Glutamatergic neuron (in vitro differentiated cells): Measurements from ENCODE around the gene EXOC7. TPM values are rescaled to one million over a fixed set of nuclear protein-coding genes. Genes with fewer than 3 reads are reported as not detected.

Experiments
- DNase-seq: peaks from one replicate; pipeline ENCODE4 v3.0.0; 2022
- H3K27ac Mint-ChIP-seq: one replicate; pipeline ENCODE4 v1.8.0; 2020; ENCODE audit warnings: mild to moderate bottlenecking, mixed read lengths, inconsistent platforms; ENCODE audit not compliant: unreplicated experiment
- H3K27me3 Mint-ChIP-seq: one replicate; pipeline ENCODE4 v1.8.0; 2020; ENCODE audit warnings: mild to moderate bottlenecking, moderate library complexity, mixed read lengths, inconsistent platforms; ENCODE audit not compliant: unreplicated experiment
- H3K36me3 Mint-ChIP-seq: one replicate; pipeline ENCODE4 v1.8.0; 2020; ENCODE audit warnings: mild to moderate bottlenecking, mixed read lengths, inconsistent platforms; ENCODE audit not compliant: unreplicated experiment
- H3K4me1 Mint-ChIP-seq: one replicate; pipeline ENCODE4 v1.8.0; 2020; ENCODE audit warnings: mild to moderate bottlenecking, low read depth, mixed read lengths, inconsistent platforms; ENCODE audit not compliant: unreplicated experiment
- H3K4me3 Mint-ChIP-seq: one replicate; pipeline ENCODE4 v1.8.0; 2020; ENCODE audit warnings: mild to moderate bottlenecking, mixed read lengths, inconsistent platforms; ENCODE audit not compliant: unreplicated experiment
- H3K9me3 Mint-ChIP-seq: one replicate; pipeline ENCODE4 v1.8.0; 2020; ENCODE audit warnings: mild to moderate bottlenecking, moderate library complexity, mixed read lengths, inconsistent platforms; ENCODE audit not compliant: unreplicated experiment
- CTCF ChIP-seq: fragments of 200-600 bp; sonication (generic); IDR thresholded peaks from one replicate; pipeline ENCODE4 v1.5.0; 2021; ENCODE audit not compliant: partially characterized antibody, unreplicated experiment
- long read RNA-seq: library from polyadenylated mRNA; unstranded; transcript quantifications from one replicate; pipeline ENCODE4 v2.0.0, GENCODE V29; 2020; ENCODE audit not compliant: unreplicated experiment
- total RNA-seq: library from RNA; stranded (reverse); fragmentation: NEBNext Ultra II Directional; extraction: Animal tissue kit (Norgen Biotek cat#: 25700); gene quantifications from one replicate; pipeline ENCODE4 v1.2.1, GENCODE V29; 2021; ENCODE audit not compliant: unreplicated experiment

Gene EXOC7
- 249 TPM for total RNA-seq
- long read RNA-seq, full-length matches to known transcripts = 29 of 39 reads
- long read RNA-seq, partial matches to known transcripts = 0 of 39 reads
- long read RNA-seq, other reads (novel, unspliced or antisense) = 10 of 39 reads

DNA sequence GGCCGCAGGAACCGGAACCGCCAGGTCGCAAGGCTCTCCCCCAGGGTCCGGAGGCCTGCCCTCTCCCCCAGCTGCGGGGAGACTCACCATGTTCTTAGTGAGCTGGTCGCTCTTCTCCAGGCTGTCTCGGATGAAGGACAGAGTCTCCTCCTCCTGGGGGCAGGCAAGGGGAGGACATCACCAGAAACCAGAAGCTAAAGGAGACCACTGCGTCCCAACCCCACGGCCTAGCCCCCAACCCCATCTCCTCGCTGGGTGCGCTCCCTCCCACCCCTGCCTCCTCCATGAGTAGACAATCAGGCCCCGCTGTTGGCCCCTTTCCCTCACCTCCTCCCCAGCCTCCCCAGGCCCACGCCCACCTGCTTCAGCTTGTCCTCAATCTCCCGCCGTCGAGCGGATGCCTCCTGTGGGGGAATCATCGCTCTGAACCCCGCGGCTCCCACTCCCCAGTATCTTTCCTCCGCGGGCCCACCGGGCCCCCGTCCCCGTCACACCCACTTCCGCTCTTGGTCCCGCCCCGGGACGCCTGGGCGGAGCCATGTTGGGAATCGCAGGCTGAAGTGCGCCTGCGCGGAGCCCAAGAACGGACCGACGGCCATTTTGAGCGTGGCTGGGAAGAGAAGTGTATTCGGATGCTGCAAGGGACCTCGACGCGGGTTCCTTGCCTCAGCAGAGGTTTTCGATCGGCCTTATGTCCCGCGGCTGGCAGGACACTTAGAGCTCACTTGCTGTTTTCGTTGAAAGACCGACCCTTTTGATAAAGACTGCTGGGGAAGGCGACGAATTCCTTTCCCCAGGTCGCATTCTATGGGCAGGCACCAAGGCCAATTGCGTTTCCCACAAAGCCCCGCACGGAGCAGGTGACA lies at the start of gene EXOC7:
Gene EXOC7, minus strand, starts transcription at position 514 of the 866 bp plus-strand sequence. Its CDS starts 95 bp downstream, at position 419.
- Mint-ChIP-seq H3K9me3 (peaks cover 2% of the 10 kb centered on the region), H3K4me1 (peaks cover 3% of the 10 kb centered on the region), H3K4me3 (peak within 1 kb of the TSS; percentile 98), H3K27me3 (no peaks in the 10 kb centered on the region), H3K27ac (peak within 1 kb of the TSS; percentile 99), H3K36me3 (peaks cover 5% of the 10 kb centered on the region)
- peak; percentile 94 for DNase-seq
- TF ChIP-seq CTCF = no peak

GRCh38 chr17:76153202-76153601 lies 49.6 kb upstream of the EXOC7 start:
- H3K27ac Mint-ChIP-seq = no peak overlapping the region
- H3K27me3 Mint-ChIP-seq = no peaks in the 10 kb centered on the region
- H3K4me1 Mint-ChIP-seq = peaks cover 40% of the 10 kb centered on the region
- peaks cover 4% of the 10 kb centered on the region for H3K9me3 Mint-ChIP-seq
- no peak for TF ChIP-seq CTCF
- no peak for DNase-seq
- peaks cover 3% of the 10 kb centered on the region for H3K36me3 Mint-ChIP-seq
- no peak overlapping the region for H3K4me3 Mint-ChIP-seq

DNA sequence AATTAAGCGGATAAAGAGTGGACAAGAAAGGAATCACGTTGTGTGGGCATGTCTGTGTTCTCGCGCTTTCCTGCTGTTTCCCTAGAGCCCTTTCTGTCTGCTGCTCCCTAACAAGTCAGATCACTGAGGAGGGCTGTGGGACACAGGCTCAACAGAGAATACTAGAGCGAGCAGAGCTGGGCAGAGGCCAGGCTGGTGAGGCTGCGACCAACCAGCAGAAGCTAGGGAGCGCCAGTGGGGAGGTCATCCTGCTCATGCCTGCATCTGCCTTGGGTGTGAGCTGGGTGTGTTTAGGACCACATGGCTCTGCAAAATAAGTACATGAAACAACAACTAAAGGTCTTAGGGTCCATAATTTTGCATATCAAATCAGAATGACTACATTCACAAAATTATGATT lies 49.0 kb upstream of the EXOC7 start:
- DNase-seq = no peak
- no peak overlapping the region for H3K4me3 Mint-ChIP-seq
- H3K36me3 Mint-ChIP-seq = peaks cover 3% of the 10 kb centered on the region
- peak overlapping the region; percentile 48 for H3K27ac Mint-ChIP-seq
- no peaks in the 10 kb centered on the region for H3K27me3 Mint-ChIP-seq
- H3K9me3 Mint-ChIP-seq = peaks cover 2% of the 10 kb centered on the region
- H3K4me1 Mint-ChIP-seq = peaks cover 35% of the 10 kb centered on the region
- TF ChIP-seq CTCF = no peak

GRCh38 chr17:76151896-76152454 lies 48.4 kb upstream of the EXOC7 start:
- peaks cover 31% of the 10 kb centered on the region for H3K4me1 Mint-ChIP-seq
- H3K36me3 Mint-ChIP-seq = no peaks in the 10 kb centered on the region
- H3K27ac Mint-ChIP-seq = no peak overlapping the region
- no peak for TF ChIP-seq CTCF
- H3K9me3 Mint-ChIP-seq = no peaks in the 10 kb centered on the region
- no peaks in the 10 kb centered on the region for H3K27me3 Mint-ChIP-seq
- DNase-seq = no peak
- no peak overlapping the region for H3K4me3 Mint-ChIP-seq
